GM10266 (cell line): ENCODE data around the gene PML.
"Not testable (repeated sequence)": the region's sequence is repeated elsewhere in the genome, so short reads cannot be mapped to it uniquely, and the experiment has no call there.

Experiments
- DNase-seq: peaks from one replicate; pipeline ENCODE4 v3.0.0; 2012; ENCODE audit errors: extremely low spot score

The PML gene

DNA sequence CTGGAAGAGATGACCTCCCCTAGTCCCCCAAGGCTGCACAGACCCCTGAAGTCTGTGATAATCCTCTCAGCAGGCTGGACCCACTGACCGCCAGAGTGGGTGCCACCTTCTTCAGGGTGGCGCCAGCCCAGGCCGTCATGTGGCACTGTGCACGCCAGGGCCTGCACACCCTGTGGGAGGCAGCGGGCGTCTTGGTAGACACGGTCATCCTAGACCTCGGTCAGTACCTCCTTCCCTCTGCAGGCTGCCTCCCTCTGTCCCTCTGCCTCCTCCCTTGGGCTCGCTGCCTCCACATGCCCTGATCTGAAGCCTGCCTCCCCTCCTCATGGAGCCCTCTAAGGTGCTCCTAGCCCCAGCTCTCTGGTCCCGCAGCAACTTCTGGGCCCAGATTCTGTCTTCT lies 101.1 kb downstream of the PML start:
- DNase-seq = not testable (repeated sequence)

DNA sequence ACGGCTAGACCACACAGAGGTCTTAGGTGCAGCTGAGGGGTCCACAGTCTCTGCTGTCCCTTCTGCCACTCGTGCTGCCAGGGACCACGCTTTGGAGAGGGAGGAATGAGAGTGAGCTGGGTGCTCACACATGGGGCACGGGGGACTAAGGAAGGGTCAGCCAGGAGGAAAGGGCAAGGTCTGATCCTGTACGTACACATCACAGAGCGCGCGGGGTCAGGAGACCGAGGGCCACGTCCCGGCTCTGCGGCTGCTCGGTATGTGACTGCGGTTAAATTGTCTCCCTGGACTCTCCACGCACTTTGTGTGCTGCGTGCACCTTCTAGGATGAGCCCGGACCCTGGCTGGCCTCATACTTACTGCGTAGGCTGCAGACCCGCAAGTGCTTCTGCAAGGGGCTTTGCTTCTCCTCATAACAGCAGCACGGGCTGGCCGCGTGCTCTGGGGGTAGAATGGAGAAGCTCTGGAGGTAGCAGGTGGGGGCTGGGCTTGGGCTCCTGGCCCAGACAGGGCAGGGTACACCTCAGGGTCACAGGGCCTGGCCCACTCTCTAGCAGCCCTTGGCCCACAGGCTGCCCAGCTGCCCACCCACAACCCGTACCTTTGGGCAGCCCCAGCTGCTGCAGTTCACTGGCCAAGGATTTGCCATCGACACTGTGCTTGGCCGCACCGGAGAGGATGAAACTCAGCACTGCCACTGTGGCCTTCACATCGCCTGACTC lies 102.4 kb downstream of the PML start:
- DNase-seq = not testable (repeated sequence)
